COLO668 (cell line): ENCODE results near the gene ACO2.
"Not testable (repeated sequence)": the region's sequence is repeated elsewhere in the genome, so short reads cannot be mapped to it uniquely, and the experiment has no call there.

Experiments
- DNase-seq: peaks from one replicate; lab custom pipeline; 2025; ENCODE audit not compliant: unreplicated experiment; lab: John Stamatoyannopoulos, UW

Gene ACO2

DNA sequence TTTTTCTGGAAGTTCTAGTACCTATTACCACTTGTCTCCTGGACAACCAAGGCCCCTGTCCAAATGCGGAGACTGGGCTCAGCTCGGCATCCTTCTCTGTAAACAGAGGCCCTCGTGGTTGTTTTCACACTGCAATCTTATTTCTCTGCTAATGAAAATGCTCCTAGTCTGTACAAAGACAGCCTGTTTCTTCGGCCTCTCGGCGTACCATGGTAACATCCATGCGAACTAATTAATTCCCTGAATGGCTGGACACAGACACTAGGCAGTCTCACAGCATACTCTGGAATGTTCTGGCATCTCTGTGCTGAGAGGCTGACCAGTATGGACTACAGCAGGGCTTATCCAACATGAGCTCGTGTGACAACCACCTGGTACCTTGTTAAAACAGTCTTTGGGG, 69.7 kb downstream of the ACO2 start:
- no peak for DNase-seq

- no peak for DNase-seq
Observed at GRCh38 chr22:41539146-41540005, 70.5 kb downstream of the ACO2 start.

DNA sequence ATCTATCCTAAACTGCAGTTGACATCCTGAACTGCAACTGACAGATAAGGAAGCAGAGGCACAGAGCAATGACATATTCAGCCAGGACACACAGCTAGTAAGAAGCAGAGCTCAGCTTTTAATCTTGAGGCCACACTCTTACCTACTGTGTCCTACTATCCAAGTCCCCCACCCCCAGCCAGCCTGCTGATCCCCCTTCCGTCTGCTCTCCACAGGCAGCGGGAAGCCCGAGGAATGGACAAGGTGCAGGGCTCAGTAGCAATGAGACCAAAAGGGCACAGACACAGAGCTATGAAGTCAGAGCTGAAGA, 71.0 kb downstream of the ACO2 start:
- no peak for DNase-seq

- no peak for DNase-seq
Observed at GRCh38 chr22:41540365-41540764, 71.4 kb downstream of the ACO2 start.

DNA sequence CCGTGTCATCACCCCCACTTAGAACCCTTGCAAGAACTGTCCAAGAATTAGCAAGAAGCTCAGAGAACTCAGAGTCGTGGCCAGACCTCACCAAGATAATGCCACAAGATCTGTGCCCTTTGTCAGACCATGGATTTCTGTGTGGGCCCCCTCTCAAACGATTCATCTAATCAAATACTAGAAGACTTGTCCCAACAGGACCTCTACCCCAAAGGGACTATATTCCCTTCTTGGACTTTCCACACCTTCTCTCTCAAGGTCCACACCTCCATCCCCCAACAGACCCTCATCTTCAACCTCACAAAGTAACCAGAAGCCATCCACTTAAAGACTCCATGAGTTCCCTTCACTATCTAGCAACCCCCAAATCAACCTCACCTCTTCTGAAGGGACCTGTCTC, 72.6 kb downstream of the ACO2 start:
- no peak for DNase-seq

DNA sequence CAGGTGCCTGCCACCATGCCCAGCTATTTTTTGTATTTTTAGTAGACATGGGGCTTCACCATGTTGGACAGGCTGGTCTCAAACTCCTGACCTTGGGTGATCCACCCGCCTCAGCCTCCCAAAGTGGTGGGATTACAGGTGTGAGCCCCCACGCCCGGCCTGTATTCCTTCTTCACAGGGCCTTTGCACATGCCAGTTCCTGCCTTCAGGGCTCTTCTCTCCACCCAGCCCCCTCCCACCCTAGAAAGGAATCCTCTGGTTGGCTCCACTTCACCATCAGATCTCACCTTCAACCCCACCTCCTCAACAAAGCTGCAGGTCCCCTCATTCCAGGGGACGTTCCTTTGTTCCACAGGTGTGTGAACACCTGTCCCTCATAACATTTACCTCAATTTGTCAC, 73.3 kb downstream of the ACO2 start:
- DNase-seq = no peak

- DNase-seq = peak; percentile 99
Observed at GRCh38 chr22:41543854-41544670, 75.1 kb downstream of the ACO2 start, which contains the start of gene POLR3H. TSS of gene POLR3H (minus strand) at chr22:41544470. CDS start at chr22:41544101, 369 bp downstream.

DNA sequence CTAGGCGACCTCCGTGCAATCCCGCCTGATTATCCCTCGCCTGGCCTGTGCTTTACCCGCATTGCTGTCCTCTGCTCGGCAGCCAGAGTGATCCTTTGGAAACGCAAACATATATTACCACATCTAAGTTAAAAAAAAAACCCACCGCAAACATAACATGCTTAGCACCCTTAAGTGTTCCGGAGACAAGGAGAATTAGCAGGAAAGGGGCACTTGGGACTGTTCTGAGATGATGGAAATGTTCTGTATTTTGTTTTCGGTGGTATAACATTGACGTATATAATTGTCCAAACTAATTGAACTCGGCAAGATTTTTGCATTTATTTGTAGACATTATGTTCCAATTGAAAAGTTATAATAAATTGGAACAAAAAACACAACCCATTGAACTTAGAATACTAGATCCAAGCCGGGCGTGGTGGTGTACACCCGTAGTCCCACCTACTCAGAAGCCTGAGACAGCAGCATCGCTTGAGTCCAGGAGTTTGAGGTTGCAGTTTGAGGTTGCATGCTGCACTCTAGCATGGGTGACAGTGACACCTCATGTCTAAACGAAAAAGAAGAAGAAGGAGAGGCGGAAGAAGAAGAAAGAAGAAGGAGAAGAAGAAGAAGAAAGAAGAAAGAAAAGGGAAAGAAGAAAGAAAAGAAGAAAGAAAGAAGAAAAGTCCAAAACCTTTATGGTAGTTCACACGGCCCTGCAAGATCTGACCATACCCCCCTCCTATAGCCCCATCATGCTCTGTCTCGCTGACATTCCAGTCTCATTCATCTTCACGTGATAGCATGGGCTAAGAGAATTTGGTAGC, 76.0 kb downstream of the ACO2 start:
- DNase-seq = no peak

- DNase-seq = no peak
Observed at GRCh38 chr22:41548830-41549211, 79.9 kb downstream of the ACO2 start.

DNA sequence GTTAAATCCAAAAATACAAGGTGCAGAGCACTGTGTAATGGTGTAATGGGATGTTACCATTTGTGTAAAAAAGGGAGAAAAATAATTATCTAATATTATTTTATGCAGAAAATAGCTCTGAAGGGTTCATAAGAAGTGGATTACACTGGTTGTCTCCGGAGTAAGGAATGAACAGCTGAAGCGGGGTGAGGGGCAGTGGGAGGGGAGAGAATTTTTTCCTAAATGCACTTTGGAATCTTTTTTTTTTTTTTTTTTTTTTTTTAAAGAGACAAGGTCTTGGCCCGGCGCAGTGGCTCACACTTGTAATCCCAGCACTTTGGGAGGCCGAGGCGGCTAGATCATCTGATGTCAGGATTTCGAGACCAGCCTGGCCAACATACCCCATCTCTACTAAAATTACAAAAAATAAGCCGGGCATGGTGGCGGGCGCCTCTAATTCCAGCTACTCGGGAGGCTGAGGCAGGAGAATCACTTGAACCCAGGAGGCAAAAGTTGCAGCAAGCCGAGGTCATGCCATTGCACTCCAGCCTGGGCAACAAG, 82.1 kb downstream of the ACO2 start:
- no peak for DNase-seq

- DNase-seq = peak; percentile 28
Observed at GRCh38 chr22:41551877-41552582, 83.1 kb downstream of the ACO2 start.

GRCh38 chr22:41555325-41555982, 86.5 kb downstream of the ACO2 start:
- peak; percentile 15 for DNase-seq

DNA sequence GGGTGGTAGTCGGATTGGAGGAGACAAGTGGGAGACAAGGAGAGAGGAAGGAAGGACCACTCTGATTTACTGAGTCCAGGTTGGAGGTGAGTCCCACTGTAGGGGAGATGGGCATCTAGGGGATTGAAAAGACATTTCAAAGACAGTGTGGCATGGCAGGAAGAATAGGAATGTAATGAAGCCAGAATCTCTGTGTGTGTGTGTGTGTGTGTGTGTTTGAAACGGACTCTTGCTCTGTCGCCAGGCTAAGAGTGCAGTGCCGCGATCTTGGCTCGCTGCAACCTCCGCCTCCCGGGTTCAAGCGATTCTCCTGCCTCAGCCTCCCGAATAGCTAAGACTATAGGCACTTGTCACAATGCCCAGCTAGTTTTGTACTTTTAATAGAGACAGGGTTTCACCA, 87.6 kb downstream of the ACO2 start:
- no peak for DNase-seq

GRCh38 chr22:41557401-41558240, 88.7 kb downstream of the ACO2 start:
- no peak for DNase-seq

GRCh38 chr22:41558241-41558630, 89.3 kb downstream of the ACO2 start:
- not testable (repeated sequence) for DNase-seq

GRCh38 chr22:41560095-41560471, 91.2 kb downstream of the ACO2 start:
- DNase-seq = no peak

- DNase-seq = no peak
Observed at GRCh38 chr22:41561335-41561734, 92.4 kb downstream of the ACO2 start.

GRCh38 chr22:41561788-41562187, 92.9 kb downstream of the ACO2 start:
- DNase-seq = no peak

- DNase-seq = no peak
Observed at GRCh38 chr22:41562461-41562860, 93.5 kb downstream of the ACO2 start.
